DND-41 (cell line): ENCODE results near the gene BEST2.

ENCODE experiments used
- EZH2 ChIP-seq: IDR thresholded peaks from 3 replicates; pipeline ENCODE4 v1.6.1; 2012; ENCODE audit warnings: borderline replicate concordance, low read depth, mild to moderate bottlenecking, moderate library complexity, low read length, inconsistent platforms; ENCODE audit not compliant: severe bottlenecking
- TF ChIP-seq, protein P1 (sequence below): IDR thresholded peaks from 2 replicates; pipeline ENCODE4 v1.5.1; 2012; ENCODE audit warnings: borderline replicate concordance, low read length, moderate library complexity, mild to moderate bottlenecking; ENCODE audit not compliant: poor library complexity, severe bottlenecking; ENCODE audit errors: extremely low read depth

DNA sequence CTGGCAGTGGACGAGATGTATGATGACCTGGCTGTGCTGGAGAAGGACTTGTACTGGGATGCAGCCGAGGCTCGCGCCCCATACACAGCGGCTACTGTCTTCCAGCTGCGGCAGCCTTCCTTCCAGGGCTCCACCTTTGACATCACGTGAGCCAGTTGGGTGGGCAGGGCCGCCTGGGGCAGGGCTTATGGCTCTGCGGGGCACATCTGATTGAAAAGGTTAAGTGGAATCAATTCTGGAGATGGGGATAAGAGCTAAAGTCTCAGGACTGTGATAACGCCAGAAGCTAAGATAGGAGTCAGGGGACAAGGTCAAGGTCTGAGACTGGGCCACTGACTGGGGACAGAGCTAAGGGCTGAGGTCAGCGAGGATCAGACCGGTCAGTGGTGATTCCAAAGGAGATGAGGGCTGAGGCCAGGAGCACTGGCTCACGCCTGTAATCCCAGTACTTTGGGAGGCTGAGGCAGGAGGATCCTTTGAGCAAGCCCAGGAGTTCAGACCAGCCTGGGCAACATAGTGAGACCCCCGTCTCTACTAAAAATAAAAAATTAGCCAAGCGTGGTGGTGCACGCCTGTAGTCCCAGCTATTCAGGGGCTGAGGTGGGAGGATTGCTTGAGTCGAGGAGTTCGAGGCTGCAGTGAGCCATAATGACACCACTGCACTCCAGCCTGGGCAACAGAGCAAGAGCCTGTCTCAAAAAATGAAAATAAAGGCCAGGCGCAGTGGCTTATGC is 4.7 kb downstream of the BEST2 start:
- TF ChIP-seq, protein P1, sequence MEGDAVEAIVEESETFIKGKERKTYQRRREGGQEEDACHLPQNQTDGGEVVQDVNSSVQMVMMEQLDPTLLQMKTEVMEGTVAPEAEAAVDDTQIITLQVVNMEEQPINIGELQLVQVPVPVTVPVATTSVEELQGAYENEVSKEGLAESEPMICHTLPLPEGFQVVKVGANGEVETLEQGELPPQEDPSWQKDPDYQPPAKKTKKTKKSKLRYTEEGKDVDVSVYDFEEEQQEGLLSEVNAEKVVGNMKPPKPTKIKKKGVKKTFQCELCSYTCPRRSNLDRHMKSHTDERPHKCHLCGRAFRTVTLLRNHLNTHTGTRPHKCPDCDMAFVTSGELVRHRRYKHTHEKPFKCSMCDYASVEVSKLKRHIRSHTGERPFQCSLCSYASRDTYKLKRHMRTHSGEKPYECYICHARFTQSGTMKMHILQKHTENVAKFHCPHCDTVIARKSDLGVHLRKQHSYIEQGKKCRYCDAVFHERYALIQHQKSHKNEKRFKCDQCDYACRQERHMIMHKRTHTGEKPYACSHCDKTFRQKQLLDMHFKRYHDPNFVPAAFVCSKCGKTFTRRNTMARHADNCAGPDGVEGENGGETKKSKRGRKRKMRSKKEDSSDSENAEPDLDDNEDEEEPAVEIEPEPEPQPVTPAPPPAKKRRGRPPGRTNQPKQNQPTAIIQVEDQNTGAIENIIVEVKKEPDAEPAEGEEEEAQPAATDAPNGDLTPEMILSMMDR, result no peak
- no peak for TF ChIP-seq EZH2
